HCT116 (cell line): ENCODE measurements around the gene GPR4.

Experiments
- CTCF ChIP-seq, 3 experiments: fragments of 200-600 bp in 1 of 3; sonication (generic) in 1 of 3; IDR thresholded peaks in 2 of 3; conservative IDR thresholded peaks in 1 of 3; 2 replicates each; pipeline ENCODE4 v1.5.1; 2012 to 2017; ENCODE audit warnings: low read depth in 2 of 3, low read length in 2 of 3, antibody characterized with exemption in 1 of 3, borderline replicate concordance in 1 of 3, control low read depth in 1 of 3, mild to moderate bottlenecking in 1 of 3, mixed read lengths in 1 of 3, mixed run types in 1 of 3, moderate library complexity in 1 of 3; ENCODE audit not compliant: insufficient read depth in 1 of 3
- EZH2 ChIP-seq: fragments of 200-600 bp; sonication (generic); IDR thresholded peaks from 2 replicates; pipeline ENCODE4 v1.6.1; 2017; ENCODE audit warnings: antibody characterized with exemption, mixed run types
- EZH2phosphoT487 ChIP-seq: fragments of 200-600 bp; IDR thresholded peaks from 2 replicates; pipeline ENCODE4 v1.6.1; 2018; ENCODE audit warnings: antibody characterized with exemption, borderline replicate concordance
- MAX ChIP-seq: IDR thresholded peaks from 2 replicates; pipeline ENCODE4 v1.6.1; 2012
- POLR2A ChIP-seq: IDR thresholded peaks from 2 replicates; pipeline ENCODE4 v1.7.0; 2011; ENCODE audit warnings: borderline replicate concordance; ENCODE audit not compliant: insufficient read depth, insufficient read length; ENCODE audit errors: extremely low read depth
- RAD21 ChIP-seq: IDR thresholded peaks from 2 replicates; pipeline ENCODE4 v1.6.1; 2012; ENCODE audit warnings: low read depth, mild to moderate bottlenecking
- SIN3A ChIP-seq: IDR thresholded peaks from 2 replicates; pipeline ENCODE4 v1.6.1; 2012; ENCODE audit warnings: low read depth
- ZNF274 ChIP-seq: fragments of 200-500 bp; sonication (Bioruptor generic); IDR thresholded peaks from 2 replicates; pipeline ENCODE4 v1.6.1; 2014; ENCODE audit warnings: mild to moderate bottlenecking, low read depth, low read length, inconsistent platforms

- TF ChIP-seq CTCF (IDR thresholded peaks at IDR 0.05 in 2 of 3, conservative IDR thresholded peaks at IDR 0.05 in 1 of 3; ENCODE audit: borderline replicate concordance in 1 of 3, insufficient read depth in 1 of 3, low read depth in 2 of 3, low read length in 2 of 3) (no peak), POLR2A (no peak), EZH2phosphoT487 (no peak), RAD21 (no peak), MAX (no peak), SIN3A (no peak), EZH2 (no peak), ZNF274 (no peak)
Measured at GRCh38 chr19:45564131-45564780, 37.8 kb downstream of the GPR4 start.
